H9 (cell line): ENCODE measurements around the gene SNRNP40. TPM values are rescaled to one million over a fixed set of nuclear protein-coding genes. Genes with fewer than 3 reads are reported as not detected.

Experiments
- DNase-seq: peaks from one replicate; pipeline ENCODE4 v3.0.0-alpha.2; 2017
- H2AFZ ChIP-seq: one replicate; pipeline ENCODE4 v1.6.1; 2013; ENCODE audit warnings: mild to moderate bottlenecking, low read length, control low read depth, moderate library complexity
- H2AK5ac ChIP-seq: 2 replicates; pipeline ENCODE4 v1.6.1; 2013; ENCODE audit warnings: low read length, control low read depth, mixed read lengths; ENCODE audit not compliant: insufficient read length
- H2BK120ac ChIP-seq: one replicate; pipeline ENCODE4 v1.6.1; 2013; ENCODE audit warnings: low read depth, mild to moderate bottlenecking, low read length, control low read depth, inconsistent platforms; ENCODE audit not compliant: poor library complexity, severe bottlenecking
- H2BK12ac ChIP-seq: 2 replicates; pipeline ENCODE4 v1.6.1; 2013; ENCODE audit warnings: low read length, control low read depth, mixed read lengths, low read depth; ENCODE audit not compliant: insufficient read length
- H2BK15ac ChIP-seq: 2 replicates; pipeline ENCODE4 v1.6.1; 2013; ENCODE audit warnings: low read depth, low read length, control low read depth
- H2BK20ac ChIP-seq: one replicate; pipeline ENCODE4 v1.6.1; 2013; ENCODE audit warnings: low read depth, mild to moderate bottlenecking, low read length, control low read depth, inconsistent platforms; ENCODE audit not compliant: poor library complexity, severe bottlenecking
- H2BK5ac ChIP-seq: 2 replicates; pipeline ENCODE4 v1.6.1; 2013; ENCODE audit warnings: low read length, control low read depth, mixed read lengths; ENCODE audit not compliant: insufficient read length
- H3K14ac ChIP-seq: 2 replicates; pipeline ENCODE4 v1.6.1; 2013; ENCODE audit warnings: low read length, control low read depth; ENCODE audit not compliant: insufficient read depth
- H3K18ac ChIP-seq: 2 replicates; pipeline ENCODE4 v1.6.1; 2013; ENCODE audit warnings: low read depth, mild to moderate bottlenecking, mixed read lengths, low read length, control low read depth; ENCODE audit not compliant: insufficient read length
- H3K23ac ChIP-seq: 2 replicates; pipeline ENCODE4 v1.6.1; 2013; ENCODE audit warnings: low read length, control low read depth, mixed read lengths, low read depth; ENCODE audit not compliant: insufficient read length
- H3K23me2 ChIP-seq: 2 replicates; pipeline ENCODE4 v1.6.1; 2013; ENCODE audit warnings: low read depth, mild to moderate bottlenecking, mixed read lengths, low read length, control low read depth; ENCODE audit not compliant: insufficient read length, poor library complexity, severe bottlenecking
- H3K27ac ChIP-seq: 2 replicates; pipeline ENCODE4 v1.5.1; 2013; ENCODE audit warnings: low read length, control low read depth, mixed read lengths, low read depth; ENCODE audit not compliant: insufficient read length
- H3K27me3 ChIP-seq: 2 replicates; pipeline ENCODE4 v1.6.1; 2013; ENCODE audit warnings: low read length, control low read depth, inconsistent platforms; ENCODE audit not compliant: insufficient read depth
- H3K4ac ChIP-seq: 2 replicates; pipeline ENCODE4 v1.6.1; 2013; ENCODE audit warnings: low read depth, mild to moderate bottlenecking, control low read depth, inconsistent platforms, low read length, moderate library complexity
- H3K4me1 ChIP-seq: 2 replicates; pipeline ENCODE4 v1.6.1; 2013; ENCODE audit warnings: low read length, control low read depth, inconsistent platforms; ENCODE audit not compliant: insufficient read depth
- H3K4me2 ChIP-seq: 2 replicates; pipeline ENCODE4 v1.6.1; 2013; ENCODE audit warnings: low read length, control low read depth, mixed read lengths; ENCODE audit not compliant: insufficient read length, insufficient read depth
- H3K56ac ChIP-seq: 2 replicates; pipeline ENCODE4 v1.6.1; 2013; ENCODE audit warnings: low read depth, mild to moderate bottlenecking, mixed read lengths, low read length, control low read depth; ENCODE audit not compliant: insufficient read length
- H3K79me1 ChIP-seq: 2 replicates; pipeline ENCODE4 v1.6.1; 2013; ENCODE audit warnings: low read depth, mild to moderate bottlenecking, moderate library complexity, low read length, control low read depth, inconsistent platforms; ENCODE audit not compliant: insufficient read depth, poor library complexity, severe bottlenecking
- H3K79me2 ChIP-seq: 2 replicates; pipeline ENCODE4 v1.6.1; 2013; ENCODE audit warnings: low read length, control low read depth, inconsistent platforms; ENCODE audit not compliant: insufficient read depth
- H3K9ac ChIP-seq: 2 replicates; pipeline ENCODE4 v1.6.1; 2013; ENCODE audit warnings: low read length, control low read depth, mixed read lengths; ENCODE audit not compliant: insufficient read length; ENCODE audit errors: extremely low read depth
- H3K9me3 ChIP-seq: one replicate; pipeline ENCODE4 v1.6.1; 2013; ENCODE audit warnings: low read depth, low read length, inconsistent platforms; ENCODE audit not compliant: control insufficient read depth
- H3T11ph ChIP-seq: one replicate; pipeline ENCODE4 v1.6.1; 2013; ENCODE audit warnings: mild to moderate bottlenecking, low read length, control low read depth, inconsistent platforms
- H4K20me1 ChIP-seq: one replicate; pipeline ENCODE4 v1.6.1; 2013; ENCODE audit not compliant: control insufficient read depth, insufficient read length, insufficient read depth
- H4K5ac ChIP-seq: 2 replicates; pipeline ENCODE4 v1.6.1; 2013; ENCODE audit warnings: low read depth, mild to moderate bottlenecking, mixed read lengths, low read length, control low read depth; ENCODE audit not compliant: insufficient read length
- H4K8ac ChIP-seq: replicated peaks from 2 replicates; pipeline ENCODE4 v1.6.1; 2013; ENCODE audit warnings: low read length, control low read depth, mixed read lengths, low read depth; ENCODE audit not compliant: insufficient read length
- H4K91ac ChIP-seq: 2 replicates; pipeline ENCODE4 v1.6.1; 2013; ENCODE audit warnings: low read depth, mild to moderate bottlenecking, moderate library complexity, mixed read lengths, low read length, control low read depth; ENCODE audit not compliant: insufficient read length
- H3K27ac Mint-ChIP-seq, 3 experiments: 2 replicates in 2 of 3; 3 replicates in 1 of 3; pipeline ENCODE4 v1.8.0; 2020 to 2021; ENCODE audit warnings: mixed read lengths in 3 of 3, mild to moderate bottlenecking in 1 of 3, moderate library complexity in 1 of 3
- H3K27me3 Mint-ChIP-seq: 2 replicates; pipeline ENCODE4 v1.8.0; 2021; ENCODE audit warnings: low read depth, mild to moderate bottlenecking, moderate library complexity, mixed read lengths
- H3K36me3 Mint-ChIP-seq, 3 experiments: 2 replicates in 2 of 3; 3 replicates in 1 of 3; pipeline ENCODE4 v1.8.0; 2020 to 2021; ENCODE audit warnings: low read depth in 3 of 3, mixed read lengths in 3 of 3; ENCODE audit not compliant: insufficient read depth in 1 of 3
- H3K4me1 Mint-ChIP-seq, 2 experiments: 2 replicates each; pipeline ENCODE4 v1.8.0; 2020; ENCODE audit warnings: mixed read lengths in 2 of 2
- H3K4me3 Mint-ChIP-seq, 2 experiments: 2 replicates in 1 of 2; 3 replicates in 1 of 2; pipeline ENCODE4 v1.8.0; 2020 to 2021; ENCODE audit warnings: mild to moderate bottlenecking in 2 of 2, mixed read lengths in 2 of 2, moderate library complexity in 1 of 2
- H3K9me3 Mint-ChIP-seq, 2 experiments: 2 replicates in 1 of 2; 3 replicates in 1 of 2; pipeline ENCODE4 v1.8.0; 2020; ENCODE audit warnings: mild to moderate bottlenecking in 2 of 2, mixed read lengths in 2 of 2, moderate library complexity in 1 of 2
- CTCF ChIP-seq: fragments of 200-600 bp; sonication (generic); conservative IDR thresholded peaks from 3 replicates; pipeline ENCODE4 v1.8.0; 2021; ENCODE audit warnings: antibody characterized with exemption, mild to moderate bottlenecking
- WGBS: extraction: QIAGEN DNeasy Blood & Tissue Kit; methylation state at CpG from one replicate; pipeline ENCODE4 v1.1.7; 2013; ENCODE audit warnings: missing lambda C conversion rate, low lambda C conversion rate, mixed read lengths; ENCODE audit not compliant: insufficient read length; ENCODE audit errors: extremely low coverage; 5-methylcytosine and 5-hydroxymethylcytosine counted together
- total RNA-seq: library from RNA; stranded (reverse); gene quantifications from 2 replicates; pipeline ENCODE4 v1.2.1, GENCODE V29; 2021

Gene SNRNP40
- total RNA-seq, 1 experiment from 2014 or later = 132 TPM

- DNase-seq = no peak
- Histone ChIP-seq H3K18ac (no peak overlapping the region), H2AK5ac (no peak overlapping the region), H4K20me1 (no peaks in the 10 kb centered on the region), H3K9me3 (no peaks in the 10 kb centered on the region), H4K5ac (no peak overlapping the region), H3K23me2 (no peaks in the 10 kb centered on the region), H2BK120ac (no peak overlapping the region), H3K4me1 (no peaks in the 10 kb centered on the region), H2BK5ac (no peak overlapping the region), H3K79me2 (no peaks in the 10 kb centered on the region), H3K4me2 (no peak overlapping the region), H2BK15ac (no peak overlapping the region), H3K9ac (no peak overlapping the region), H3K27me3 (no peaks in the 10 kb centered on the region), H3K79me1 (no peaks in the 10 kb centered on the region), H3K23ac (no peak overlapping the region), H3T11ph (no peak overlapping the region), H4K8ac (no peak overlapping the region), H4K91ac (no peak overlapping the region), H2BK20ac (no peak overlapping the region), H2BK12ac (no peak overlapping the region), H3K56ac (no peak overlapping the region), H2AFZ (no peak overlapping the region), H3K14ac (no peak overlapping the region), H3K4ac (no peak overlapping the region), H3K27ac (no peak overlapping the region)
- Mint-ChIP-seq H3K9me3 (no peaks in the 10 kb centered on the region), H3K27ac (peak overlapping the region in 1 of 3 experiments; percentile 32; a peak in 1 of 7 replicates), H3K4me1 (no peaks in the 10 kb centered on the region), H3K36me3 (peaks cover 42 to 93% (median 78%) of the 10 kb centered on the region in 3 experiments; a peak in 6 of 7 replicates), H3K27me3 (no peaks in the 10 kb centered on the region), H3K4me3 (no peak overlapping the region)
- WGBS = no CpG with 5 or more reads among the region's 2 CpGs
- TF ChIP-seq CTCF = no peak
Observed at GRCh38 chr1:31266547-31266946, 30.0 kb downstream of the SNRNP40 start.
